Spinal cord (tissue), 10 donors: Measurements from ENCODE around the gene JADE2. TPM values are rescaled to one million over a fixed set of nuclear protein-coding genes. Genes with fewer than 3 reads are reported as not detected.

Source experiments
- DNase-seq, 6 donors: peaks; one replicate each; pipeline versions ENCODE4 v3.0.0 to v3.0.0-alpha.2; 2013 to 2015; ENCODE audit warnings: low spot score in 6 of 6, low read depth in 4 of 6
- H3K27ac ChIP-seq: one replicate; pipeline ENCODE4 v1.5.1; 2013; ENCODE audit warnings: low read depth, low read length, control low read depth
- H3K27me3 ChIP-seq: one replicate; pipeline ENCODE4 v1.6.1; 2013; ENCODE audit warnings: low read length; ENCODE audit not compliant: control insufficient read depth, insufficient read depth
- H3K36me3 ChIP-seq: one replicate; pipeline ENCODE4 v1.6.1; 2013; ENCODE audit warnings: low read length; ENCODE audit not compliant: control insufficient read depth, insufficient read depth
- H3K4me1 ChIP-seq: one replicate; pipeline ENCODE4 v1.6.1; 2013; ENCODE audit warnings: low read length; ENCODE audit not compliant: control insufficient read depth, insufficient read depth
- H3K4me3 ChIP-seq: one replicate; pipeline ENCODE4 v1.5.1; 2013; ENCODE audit warnings: low read depth, low read length, control low read depth
- H3K9me3 ChIP-seq: one replicate; pipeline ENCODE4 v1.6.1; 2013; ENCODE audit warnings: low read length; ENCODE audit not compliant: control insufficient read depth, insufficient read depth
- WGBS: methylation state at CpG from one replicate; pipeline ENCODE4 v1.1.5; 2013; ENCODE audit warnings: missing lambda C conversion rate; ENCODE audit not compliant: insufficient coverage; 5-methylcytosine and 5-hydroxymethylcytosine counted together
- polyA plus RNA-seq, 2 donors: library from polyadenylated mRNA; unstranded; fragments of 120-200 nt; gene quantifications; one replicate each; pipeline ENCODE4 v1.2.1, GENCODE V29; 2013; ENCODE audit not compliant: insufficient read length in 2 of 2
- total RNA-seq, 2 donors: library from RNA; depleted of rRNA in 1 of 2; stranded (reverse); fragments of 120-200 nt in 1 of 2; fragments of >200 nt in 1 of 2; gene quantifications; one replicate each; pipeline versions ENCODE4 v1.2.3 to v1.2.4, GENCODE V29; 2013 to 2014
- donor health status: healthy.

The JADE2 gene
- total and polyA plus RNA-seq, 4 donors, result 6.0 to 12.1 (median 8.9) TPM

GRCh38 chr5:134527961-134528424, 2.5 kb downstream of the JADE2 start:
- peak overlapping the region; percentile 73 for H3K4me3 ChIP-seq
- H3K27me3 ChIP-seq, result peaks cover 2% of the 10 kb centered on the region
- peak in 1 of 6 donors; percentile 35 for DNase-seq
- H3K4me1 ChIP-seq, result peaks cover 53% of the 10 kb centered on the region
- no peaks in the 10 kb centered on the region for H3K9me3 ChIP-seq
- WGBS, result 0% methylated on average over 8 of the region's 14 CpGs
- no peaks in the 10 kb centered on the region for H3K36me3 ChIP-seq
- H3K27ac ChIP-seq, result no peak overlapping the region

GRCh38 chr5:134528556-134528955, 3.1 kb downstream of the JADE2 start:
- Histone ChIP-seq H3K36me3 (no peaks in the 10 kb centered on the region), H3K27ac (no peak overlapping the region), H3K27me3 (peaks cover 2% of the 10 kb centered on the region), H3K4me3 (no peak overlapping the region), H3K9me3 (no peaks in the 10 kb centered on the region), H3K4me1 (peaks cover 53% of the 10 kb centered on the region)
- DNase-seq, result no peak
- whole genome bisulfite sequencing, result 57% methylated on average over 3 of the region's 4 CpGs

- Histone ChIP-seq H3K4me3 (no peak overlapping the region), H3K27ac (no peak overlapping the region), H3K27me3 (peaks cover 2% of the 10 kb centered on the region), H3K4me1 (peaks cover 47% of the 10 kb centered on the region), H3K9me3 (no peaks in the 10 kb centered on the region), H3K36me3 (no peaks in the 10 kb centered on the region)
- 93% methylated on average over 2 of the region's 6 CpGs for WGBS
- DNase-seq, result no peak
Measured at GRCh38 chr5:134529460-134529859, 4.0 kb downstream of the JADE2 start.

- H3K36me3 ChIP-seq, result no peaks in the 10 kb centered on the region
- whole genome bisulfite sequencing, result 18% methylated on average over 4 of the region's 8 CpGs
- DNase-seq, result peak in 1 of 6 donors; percentile 67
- peaks cover 40% of the 10 kb centered on the region for H3K4me1 ChIP-seq
- H3K27ac ChIP-seq, result no peak overlapping the region
- H3K9me3 ChIP-seq, result no peaks in the 10 kb centered on the region
- no peaks in the 10 kb centered on the region for H3K27me3 ChIP-seq
- H3K4me3 ChIP-seq, result no peak overlapping the region
Measured at GRCh38 chr5:134530301-134531077, 5.0 kb downstream of the JADE2 start.

GRCh38 chr5:134533115-134533815, 7.8 kb downstream of the JADE2 start:
- Histone ChIP-seq H3K27ac (no peak overlapping the region), H3K4me3 (no peak overlapping the region), H3K36me3 (peaks cover 12% of the 10 kb centered on the region), H3K9me3 (no peaks in the 10 kb centered on the region), H3K27me3 (no peaks in the 10 kb centered on the region), H3K4me1 (peaks cover 22% of the 10 kb centered on the region)
- WGBS, result 80% methylated on average over 2 of the region's 10 CpGs
- no peak for DNase-seq

- no peaks in the 10 kb centered on the region for H3K27me3 ChIP-seq
- no peaks in the 10 kb centered on the region for H3K9me3 ChIP-seq
- no peak overlapping the region for H3K4me3 ChIP-seq
- DNase-seq, result no peak
- peaks cover 17% of the 10 kb centered on the region for H3K36me3 ChIP-seq
- WGBS, result 59% methylated on average over 9 of the region's 10 CpGs
- H3K27ac ChIP-seq, result no peak overlapping the region
- peaks cover 17% of the 10 kb centered on the region for H3K4me1 ChIP-seq
Measured at GRCh38 chr5:134534058-134534725, 8.7 kb downstream of the JADE2 start.

- Histone ChIP-seq H3K36me3 (peaks cover 21% of the 10 kb centered on the region), H3K27ac (no peak overlapping the region), H3K27me3 (no peaks in the 10 kb centered on the region), H3K4me1 (peaks cover 14% of the 10 kb centered on the region), H3K9me3 (no peaks in the 10 kb centered on the region), H3K4me3 (no peak overlapping the region)
- DNase-seq, result no peak
- 75% methylated on average over 4 of the region's 5 CpGs for WGBS
Measured at GRCh38 chr5:134534726-134535110, 9.2 kb downstream of the JADE2 start.

- WGBS, result 92% methylated on average over 1 of the region's 1 CpG
- Histone ChIP-seq H3K9me3 (no peaks in the 10 kb centered on the region), H3K4me3 (no peak overlapping the region), H3K27me3 (no peaks in the 10 kb centered on the region), H3K36me3 (peaks cover 37% of the 10 kb centered on the region), H3K4me1 (peaks cover 6% of the 10 kb centered on the region), H3K27ac (no peak overlapping the region)
- DNase-seq, result no peak
Measured at GRCh38 chr5:134536876-134537275, 11.4 kb downstream of the JADE2 start.

- peaks cover 6% of the 10 kb centered on the region for H3K4me1 ChIP-seq
Measured at GRCh38 chr5:134537297-134537696, 11.8 kb downstream of the JADE2 start.

More at GRCh38 chr5:134537297-134537696, 11.8 kb downstream of the JADE2 start:
- Histone ChIP-seq H3K36me3 (peaks cover 37% of the 10 kb centered on the region), H3K27ac (no peak overlapping the region), H3K9me3 (no peaks in the 10 kb centered on the region), H3K27me3 (no peaks in the 10 kb centered on the region), H3K4me3 (no peak overlapping the region)
- DNase-seq, result no peak
